ENCODE data around the gene KISS1R.

- no peak for TF ChIP-seq MXI1 (IDR thresholded peaks at IDR 0.05; ENCODE audit: borderline replicate concordance, low read depth, low read length)
- no peak for TF ChIP-seq POLR2A (IDR thresholded peaks at IDR 0.05; ENCODE audit: low read depth, low read length)
- TF ChIP-seq CTCF (conservative IDR thresholded peaks at IDR 0.05; ENCODE audit: low read depth, low read length) = no peak
- no peak for TF ChIP-seq USF2 (IDR thresholded peaks at IDR 0.05; ENCODE audit: low read depth, low read length)
- TF ChIP-seq RCOR1 (IDR thresholded peaks at IDR 0.05; ENCODE audit: insufficient replicate concordance, low read length) = no peak
- TF ChIP-seq MAFK (IDR thresholded peaks at IDR 0.05; ENCODE audit: low read depth, low read length) = no peak
- no peak for TF ChIP-seq RFX5 (IDR thresholded peaks at IDR 0.05; ENCODE audit: low read depth, low read length)
- no peak for TF ChIP-seq CEBPB (IDR thresholded peaks at IDR 0.05; ENCODE audit: low read depth, low read length)
- no peak for TF ChIP-seq RAD21 (IDR thresholded peaks at IDR 0.05; ENCODE audit: low read length)
- no peak for TF ChIP-seq FOS (IDR thresholded peaks at IDR 0.05; ENCODE audit: low read depth, low read length)
- TF ChIP-seq CHD1 (IDR thresholded peaks at IDR 0.05; ENCODE audit: low read depth, low read length) = no peak
- no peak for TF ChIP-seq ELK1 (IDR thresholded peaks at IDR 0.05; ENCODE audit: borderline replicate concordance, low read depth, low read length)
- TF ChIP-seq NFE2L2 (IDR thresholded peaks at IDR 0.05; ENCODE audit: low read depth, low read length) = no peak
Measured at GRCh38 chr19:885536-886224, 31.5 kb upstream of the KISS1R start.

Data from IMR-90 (cell line).